Panc1 (cell line): ENCODE measurements around the gene ASXL2.

Experiments used
- CTCF ChIP-seq: fragments of 450-650 bp; IDR thresholded peaks from 2 replicates; pipeline ENCODE4 v1.5.1; 2017; ENCODE audit warnings: mild to moderate bottlenecking
- POLR2AphosphoS5 ChIP-seq: IDR thresholded peaks from 2 replicates; pipeline ENCODE4 v1.6.1; 2012; ENCODE audit warnings: mild to moderate bottlenecking, low read depth, low read length, moderate library complexity
- SIN3A ChIP-seq: IDR thresholded peaks from 2 replicates; pipeline ENCODE4 v1.6.1; 2012; ENCODE audit warnings: low read depth, mild to moderate bottlenecking, low read length, moderate library complexity, borderline replicate concordance; ENCODE audit not compliant: insufficient read depth

GRCh38 chr2:25853038-25853638, 25.1 kb downstream of the ASXL2 start:
- TF ChIP-seq CTCF, result no peak
- no peak for TF ChIP-seq POLR2AphosphoS5
- TF ChIP-seq SIN3A, result no peak
